Activated T-cell treated with anti-CD3 and anti-CD28 coated beads, Interleukin-2, amount 50 U/mL, for 72 hours (primary cell): ENCODE data around the gene ARHGEF12. TPM values are rescaled to one million over a fixed set of nuclear protein-coding genes. Genes with fewer than 3 reads are reported as not detected.
"Not testable (repeated sequence)": the region's sequence is repeated elsewhere in the genome, so short reads cannot be mapped to it uniquely, and the experiment has no call there.

Source experiments
- ATAC-seq, 2 donors: fragments of 150-1000 bp; cut with Tn5 transposase; replicated peaks in 1 of 2; 2 replicates each; pipeline ENCODE4 v1.10.0; 2021; ENCODE audit warnings: moderate library complexity in 2 of 2, mild to moderate bottlenecking in 1 of 2
- DNase-seq, 2 donors: peaks; one replicate each; pipeline ENCODE4 v3.0.0; 2021 to 2022; ENCODE audit warnings: mixed read lengths in 1 of 2
- H3K27ac Mint-ChIP-seq: one replicate; pipeline ENCODE4 v1.8.0; 2022; ENCODE audit warnings: mild to moderate bottlenecking, moderate library complexity, mixed read lengths
- H3K27me3 Mint-ChIP-seq: one replicate; pipeline ENCODE4 v1.8.0; 2022; ENCODE audit warnings: low read depth, mixed read lengths
- H3K36me3 Mint-ChIP-seq, 2 donors: one replicate each; pipeline ENCODE4 v1.8.0; 2022; ENCODE audit warnings: mixed read lengths in 2 of 2, mild to moderate bottlenecking in 1 of 2; ENCODE audit not compliant: insufficient read depth in 2 of 2
- H3K4me1 Mint-ChIP-seq: one replicate; pipeline ENCODE4 v1.8.0; 2022; ENCODE audit warnings: low read depth, mixed read lengths
- H3K4me3 Mint-ChIP-seq, 2 donors: one replicate each; pipeline ENCODE4 v1.8.0; 2022; ENCODE audit warnings: mild to moderate bottlenecking in 2 of 2, mixed read lengths in 2 of 2, moderate library complexity in 2 of 2
- H3K9me3 Mint-ChIP-seq, 2 donors: one replicate each; pipeline ENCODE4 v1.8.0; 2022; ENCODE audit warnings: mixed read lengths in 2 of 2
- total RNA-seq, 2 donors: library from RNA; stranded (reverse); gene quantifications; one replicate each; pipeline ENCODE4 v1.2.3, GENCODE V29; 2022

The ARHGEF12 gene
- total RNA-seq, 2 donors from 2014 or later = 16.1 to 20.5 TPM

GRCh38 chr11:120486138-120486537 lies 149.9 kb downstream of the ARHGEF12 start:
- Mint-ChIP-seq H3K4me1 (no peaks in the 10 kb centered on the region), H3K9me3 (no peaks in the 10 kb centered on the region), H3K27me3 (no peaks in the 10 kb centered on the region), H3K4me3 (no peak overlapping the region), H3K27ac (no peak overlapping the region), H3K36me3 (no peaks in the 10 kb centered on the region)
- no peak for DNase-seq
- no peak for ATAC-seq

- DNase-seq (no peak), ATAC-seq (no peak)
- Mint-ChIP-seq H3K9me3 (no peaks in the 10 kb centered on the region), H3K27ac (no peak overlapping the region), H3K36me3 (no peaks in the 10 kb centered on the region), H3K4me1 (no peaks in the 10 kb centered on the region), H3K27me3 (no peaks in the 10 kb centered on the region), H3K4me3 (no peak overlapping the region)
Measured at GRCh38 chr11:120489799-120490198, 153.6 kb downstream of the ARHGEF12 start.

- Mint-ChIP-seq H3K9me3 (no peaks in the 10 kb centered on the region), H3K27me3 (no peaks in the 10 kb centered on the region), H3K27ac (no peak overlapping the region), H3K4me1 (no peaks in the 10 kb centered on the region), H3K36me3 (no peaks in the 10 kb centered on the region), H3K4me3 (no peak overlapping the region)
- ATAC-seq (no peak), DNase-seq (no peak)
Measured at GRCh38 chr11:120492486-120492885, 156.3 kb downstream of the ARHGEF12 start.

- no peak for ATAC-seq
Measured at GRCh38 chr11:120494595-120494994, 158.4 kb downstream of the ARHGEF12 start.

GRCh38 chr11:120499088-120499487 lies 162.9 kb downstream of the ARHGEF12 start:
- Mint-ChIP-seq H3K9me3 (no peaks in the 10 kb centered on the region), H3K27ac (no peak overlapping the region), H3K36me3 (no peaks in the 10 kb centered on the region), H3K27me3 (peaks cover 28% of the 10 kb centered on the region), H3K4me1 (no peaks in the 10 kb centered on the region), H3K4me3 (no peak overlapping the region)
- ATAC-seq (no peak), DNase-seq (no peak)

More at GRCh38 chr11:120494595-120494994, 158.4 kb downstream of the ARHGEF12 start:
- DNase-seq = no peak
- H3K27ac Mint-ChIP-seq = no peak overlapping the region
- H3K36me3 Mint-ChIP-seq = no peaks in the 10 kb centered on the region
- no peaks in the 10 kb centered on the region for H3K4me1 Mint-ChIP-seq
- H3K9me3 Mint-ChIP-seq = no peaks in the 10 kb centered on the region
- H3K4me3 Mint-ChIP-seq = no peak overlapping the region
- H3K27me3 Mint-ChIP-seq = no peaks in the 10 kb centered on the region

- DNase-seq (no peak), ATAC-seq (no peak)
- Mint-ChIP-seq H3K27me3 (peaks cover 36% of the 10 kb centered on the region), H3K4me1 (no peaks in the 10 kb centered on the region), H3K36me3 (no peaks in the 10 kb centered on the region), H3K9me3 (no peaks in the 10 kb centered on the region), H3K27ac (no peak overlapping the region), H3K4me3 (no peak overlapping the region)
Measured at GRCh38 chr11:120499859-120500258, 163.6 kb downstream of the ARHGEF12 start.

- peaks cover 41% of the 10 kb centered on the region for H3K27me3 Mint-ChIP-seq
- no peak for ATAC-seq
- no peaks in the 10 kb centered on the region for H3K36me3 Mint-ChIP-seq
Measured at GRCh38 chr11:120500414-120501071, 164.3 kb downstream of the ARHGEF12 start.

GRCh38 chr11:120501440-120501839 lies 165.2 kb downstream of the ARHGEF12 start:
- DNase-seq (no peak), ATAC-seq (no peak)
- Mint-ChIP-seq H3K27ac (no peak overlapping the region), H3K36me3 (no peaks in the 10 kb centered on the region), H3K27me3 (peaks cover 46% of the 10 kb centered on the region), H3K9me3 (no peaks in the 10 kb centered on the region), H3K4me3 (no peak overlapping the region), H3K4me1 (no peaks in the 10 kb centered on the region)

More at GRCh38 chr11:120500414-120501071, 164.3 kb downstream of the ARHGEF12 start:
- H3K4me1 Mint-ChIP-seq = no peaks in the 10 kb centered on the region
- no peaks in the 10 kb centered on the region for H3K9me3 Mint-ChIP-seq
- DNase-seq = no peak
- H3K4me3 Mint-ChIP-seq = no peak overlapping the region
- no peak overlapping the region for H3K27ac Mint-ChIP-seq

GRCh38 chr11:120501976-120502755 lies 166.0 kb downstream of the ARHGEF12 start:
- Mint-ChIP-seq H3K4me1 (no peaks in the 10 kb centered on the region), H3K36me3 (no peaks in the 10 kb centered on the region), H3K27me3 (peaks cover 54% of the 10 kb centered on the region), H3K27ac (no peak overlapping the region), H3K4me3 (no peak overlapping the region), H3K9me3 (no peaks in the 10 kb centered on the region)
- no peak for DNase-seq
- no peak for ATAC-seq

- not testable (repeated sequence) for H3K4me3 Mint-ChIP-seq, H3K36me3 Mint-ChIP-seq, H3K9me3 Mint-ChIP-seq, H3K27ac Mint-ChIP-seq, ATAC-seq, DNase-seq, H3K4me1 Mint-ChIP-seq
- H3K27me3 Mint-ChIP-seq = peaks cover 63% of the 10 kb centered on the region
Measured at GRCh38 chr11:120503529-120503928, 167.3 kb downstream of the ARHGEF12 start.

- Mint-ChIP-seq H3K36me3 (no peaks in the 10 kb centered on the region), H3K4me3 (no peak overlapping the region), H3K9me3 (no peaks in the 10 kb centered on the region), H3K27ac (no peak overlapping the region), H3K27me3 (peaks cover 78% of the 10 kb centered on the region), H3K4me1 (no peaks in the 10 kb centered on the region)
- ATAC-seq = no peak
- DNase-seq = no peak
Measured at GRCh38 chr11:120505801-120506425, 169.7 kb downstream of the ARHGEF12 start.

- Mint-ChIP-seq H3K36me3 (no peaks in the 10 kb centered on the region), H3K27ac (no peak overlapping the region), H3K4me3 (no peak overlapping the region), H3K27me3 (peaks cover 77% of the 10 kb centered on the region), H3K4me1 (no peaks in the 10 kb centered on the region), H3K9me3 (no peaks in the 10 kb centered on the region)
- no peak for DNase-seq
- no peak for ATAC-seq
Measured at GRCh38 chr11:120509346-120510053, 173.3 kb downstream of the ARHGEF12 start.
